MM.1S (cell line): ENCODE measurements around the gene EFCAB12.
"Not testable (repeated sequence)": the region's sequence is repeated elsewhere in the genome, so short reads cannot be mapped to it uniquely, and the experiment has no call there.

Source experiments
- DNase-seq: peaks from one replicate; pipeline ENCODE4 v3.0.0-alpha.2; 2015
- H2AFZ ChIP-seq: fragments of 300-600 bp; sonication (generic); 2 replicates; pipeline ENCODE4 v1.6.0; 2016; ENCODE audit warnings: antibody characterized with exemption, low read length
- H3F3A ChIP-seq: fragments of 300-600 bp; sonication (generic); 2 replicates; pipeline ENCODE4 v1.6.1; 2016; ENCODE audit warnings: mild to moderate bottlenecking, antibody characterized with exemption, low read length, moderate library complexity, mixed read lengths; ENCODE audit not compliant: insufficient read depth
- H3K27ac ChIP-seq: fragments of 300-600 bp; sonication (generic); 2 replicates; pipeline ENCODE4 v1.5.1; 2016; ENCODE audit warnings: mild to moderate bottlenecking, low read length
- H3K27me3 ChIP-seq: fragments of 300-600 bp; sonication (generic); replicated peaks from 2 replicates; pipeline ENCODE4 v1.6.0; 2016; ENCODE audit warnings: low read length; ENCODE audit not compliant: insufficient read depth
- H3K36me3 ChIP-seq: fragments of 300-600 bp; sonication (generic); replicated peaks from 2 replicates; pipeline ENCODE4 v1.6.1; 2016; ENCODE audit warnings: mild to moderate bottlenecking, low read length, mixed read lengths; ENCODE audit not compliant: insufficient read depth
- H3K4me1 ChIP-seq: fragments of 300-600 bp; sonication (generic); 2 replicates; pipeline ENCODE4 v1.6.1; 2016; ENCODE audit warnings: low read length, mixed read lengths
- H3K4me2 ChIP-seq: fragments of 300-600 bp; sonication (generic); 2 replicates; pipeline ENCODE4 v1.6.0; 2016; ENCODE audit warnings: low read depth, low read length
- H3K4me3 ChIP-seq: fragments of 300-600 bp; sonication (generic); 2 replicates; pipeline ENCODE4 v1.5.1; 2016; ENCODE audit warnings: low read length, mixed read lengths
- H3K79me2 ChIP-seq: fragments of 300-600 bp; sonication (generic); 2 replicates; pipeline ENCODE4 v1.6.1; 2016; ENCODE audit warnings: mixed run types, low read length, mixed read lengths
- H3K9ac ChIP-seq: fragments of 300-600 bp; sonication (generic); 2 replicates; pipeline ENCODE4 v1.6.1; 2016; ENCODE audit warnings: low read length, mixed read lengths
- H3K9me2 ChIP-seq: fragments of 300-600 bp; sonication (generic); replicated peaks from 2 replicates; pipeline ENCODE4 v1.6.1; 2016; ENCODE audit warnings: mild to moderate bottlenecking, low read length, mixed read lengths; ENCODE audit not compliant: insufficient read depth
- H3K9me3 ChIP-seq: fragments of 300-600 bp; sonication (generic); replicated peaks from 2 replicates; pipeline ENCODE4 v1.6.1; 2016; ENCODE audit warnings: mild to moderate bottlenecking, low read length, mixed read lengths; ENCODE audit not compliant: insufficient read depth
- H4K20me1 ChIP-seq: fragments of 300-600 bp; sonication (generic); 2 replicates; pipeline ENCODE4 v1.6.1; 2016; ENCODE audit warnings: mild to moderate bottlenecking, low read length, moderate library complexity, mixed read lengths; ENCODE audit not compliant: insufficient read depth
- EZH2 ChIP-seq: fragments of 300-600 bp; sonication (generic); optimal IDR thresholded peaks from 2 replicates; pipeline ENCODE3; 2017; ENCODE audit warnings: low read depth, mild to moderate bottlenecking, antibody characterized with exemption, low read length, mixed read lengths
- EZH2phosphoT487 ChIP-seq: fragments of 300-600 bp; sonication (generic); IDR thresholded peaks from 2 replicates; pipeline ENCODE4 v1.6.1; 2018; ENCODE audit warnings: antibody characterized with exemption, low read length
- TF ChIP-seq, protein P1 (sequence below): fragments of 300-600 bp; sonication (generic); IDR thresholded peaks from 2 replicates; pipeline ENCODE4 v1.5.1; 2016; ENCODE audit warnings: antibody characterized with exemption, low read length, mixed read lengths

Gene EFCAB12

DNA sequence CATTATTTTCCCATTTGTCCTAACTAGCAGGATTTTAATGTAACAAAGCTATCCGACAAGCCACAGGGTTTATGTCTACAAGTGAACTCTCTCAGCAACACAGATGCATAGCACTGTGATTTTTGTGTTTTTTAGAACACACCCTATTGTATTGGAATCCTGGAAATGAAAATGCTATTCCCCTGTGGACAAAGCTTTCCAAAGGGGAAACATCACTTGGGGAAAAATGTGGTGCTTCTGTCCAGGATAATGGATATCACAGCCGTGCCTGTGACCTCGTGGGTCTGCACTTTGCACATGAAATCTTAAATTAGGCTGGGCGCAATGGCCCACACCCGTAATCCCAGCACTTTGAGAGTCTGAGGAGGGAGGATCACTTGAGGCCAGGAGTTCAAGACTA is 60.6 kb downstream of the EFCAB12 start:
- H3K79me2 ChIP-seq: no peaks in the 10 kb centered on the region
- no peak overlapping the region for H3K9ac ChIP-seq
- no peaks in the 10 kb centered on the region for H3K36me3 ChIP-seq
- H3K4me1 ChIP-seq: peaks cover 8% of the 10 kb centered on the region; the same call in 1 of the 2 replicates
- no peak for DNase-seq
- no peaks in the 10 kb centered on the region for H4K20me1 ChIP-seq
- H3K27ac ChIP-seq: no peak overlapping the region
- no peak overlapping the region for H3K4me3 ChIP-seq
- no peak overlapping the region for H2AFZ ChIP-seq
- TF ChIP-seq EZH2 (no peak), EZH2phosphoT487 (no peak)
- TF ChIP-seq, protein P1, sequence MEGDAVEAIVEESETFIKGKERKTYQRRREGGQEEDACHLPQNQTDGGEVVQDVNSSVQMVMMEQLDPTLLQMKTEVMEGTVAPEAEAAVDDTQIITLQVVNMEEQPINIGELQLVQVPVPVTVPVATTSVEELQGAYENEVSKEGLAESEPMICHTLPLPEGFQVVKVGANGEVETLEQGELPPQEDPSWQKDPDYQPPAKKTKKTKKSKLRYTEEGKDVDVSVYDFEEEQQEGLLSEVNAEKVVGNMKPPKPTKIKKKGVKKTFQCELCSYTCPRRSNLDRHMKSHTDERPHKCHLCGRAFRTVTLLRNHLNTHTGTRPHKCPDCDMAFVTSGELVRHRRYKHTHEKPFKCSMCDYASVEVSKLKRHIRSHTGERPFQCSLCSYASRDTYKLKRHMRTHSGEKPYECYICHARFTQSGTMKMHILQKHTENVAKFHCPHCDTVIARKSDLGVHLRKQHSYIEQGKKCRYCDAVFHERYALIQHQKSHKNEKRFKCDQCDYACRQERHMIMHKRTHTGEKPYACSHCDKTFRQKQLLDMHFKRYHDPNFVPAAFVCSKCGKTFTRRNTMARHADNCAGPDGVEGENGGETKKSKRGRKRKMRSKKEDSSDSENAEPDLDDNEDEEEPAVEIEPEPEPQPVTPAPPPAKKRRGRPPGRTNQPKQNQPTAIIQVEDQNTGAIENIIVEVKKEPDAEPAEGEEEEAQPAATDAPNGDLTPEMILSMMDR: no peak
- no peak overlapping the region for H3K4me2 ChIP-seq
- no peaks in the 10 kb centered on the region for H3K27me3 ChIP-seq
- H3K9me3 ChIP-seq: no peaks in the 10 kb centered on the region
- no peaks in the 10 kb centered on the region for H3K9me2 ChIP-seq
- no peaks in the 10 kb centered on the region for H3F3A ChIP-seq

DNA sequence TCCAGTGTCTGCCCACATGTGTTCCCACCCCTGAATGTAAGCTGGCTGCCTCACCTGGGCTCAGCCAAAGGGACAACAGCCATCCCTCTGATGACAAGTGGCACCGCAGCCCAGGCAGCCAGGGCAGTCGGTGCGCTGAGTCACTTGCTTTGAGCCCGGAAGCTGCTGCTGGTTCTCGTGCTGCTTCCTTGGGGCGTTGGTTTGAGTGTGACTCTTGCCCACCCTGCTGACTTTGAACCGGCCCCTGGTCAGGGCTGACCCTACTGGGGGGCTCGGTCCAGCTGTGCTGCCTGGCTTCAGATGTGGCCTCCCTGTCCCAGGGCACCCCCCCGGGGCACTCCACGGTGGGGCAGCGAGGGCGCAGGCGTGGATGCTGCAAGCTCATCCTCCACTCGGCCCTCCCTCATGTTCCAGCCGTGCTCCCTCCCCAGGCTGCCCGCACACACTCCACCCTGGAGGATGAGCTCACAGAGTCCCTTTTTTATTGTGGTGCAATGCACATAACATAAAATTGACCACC is 62.1 kb downstream of the EFCAB12 start:
- Histone ChIP-seq H3K79me2 (no peaks in the 10 kb centered on the region), H3K36me3 (no peaks in the 10 kb centered on the region), H3K9me3 (no peaks in the 10 kb centered on the region), H3F3A (no peaks in the 10 kb centered on the region), H3K27me3 (no peaks in the 10 kb centered on the region), H2AFZ (no peak overlapping the region), H3K9me2 (no peaks in the 10 kb centered on the region), H3K4me3 (no peak overlapping the region), H4K20me1 (no peaks in the 10 kb centered on the region), H3K27ac (no peak overlapping the region), H3K4me1 (peaks cover 8% of the 10 kb centered on the region; the same call in 1 of the 2 replicates), H3K9ac (no peak overlapping the region), H3K4me2 (no peak overlapping the region)
- TF ChIP-seq EZH2: no peak
- TF ChIP-seq, protein P1: no peak
- TF ChIP-seq EZH2phosphoT487: no peak
- no peak for DNase-seq

DNA sequence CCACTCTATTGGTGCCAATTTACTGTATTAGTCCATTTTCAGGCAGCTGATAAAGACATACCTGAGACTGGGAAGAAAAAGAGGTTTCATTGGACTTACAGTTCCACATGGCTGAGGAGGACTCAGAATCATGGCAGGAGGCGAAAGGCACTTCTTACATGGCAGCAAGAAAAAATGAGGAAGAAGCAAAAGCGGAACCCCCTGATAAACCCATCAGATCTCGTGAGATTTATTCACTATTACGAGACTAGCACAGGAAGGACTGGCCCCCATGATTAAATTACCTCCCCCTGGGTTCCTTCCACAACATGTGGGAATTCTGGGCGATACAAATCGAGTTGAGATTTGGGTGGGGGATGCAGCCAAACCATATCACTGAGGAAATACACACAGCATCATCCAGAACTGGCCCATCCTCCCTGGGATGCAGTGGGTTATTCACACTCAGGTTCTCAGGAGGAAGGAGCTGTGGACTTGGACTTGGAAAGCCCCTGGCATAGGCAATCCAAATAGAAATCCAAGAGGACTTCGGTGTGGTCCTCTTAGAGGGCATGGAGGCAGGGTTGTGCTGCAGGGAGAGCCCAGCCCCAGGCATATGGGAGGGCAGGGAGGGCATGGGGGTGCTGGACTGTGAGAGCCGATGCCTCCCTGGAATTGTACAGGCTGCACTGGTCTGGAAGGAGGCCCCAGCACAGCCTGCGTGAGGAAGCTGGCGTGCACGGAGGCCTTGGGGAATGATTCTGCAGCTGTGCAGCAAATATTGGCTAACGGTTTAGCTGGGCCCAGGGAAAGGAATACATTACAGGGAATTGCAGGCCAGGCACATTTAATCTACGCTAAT is 62.9 kb downstream of the EFCAB12 start:
- Histone ChIP-seq H3K4me2 (no peak overlapping the region), H3K9ac (no peak overlapping the region), H3K36me3 (no peaks in the 10 kb centered on the region), H3K9me2 (no peaks in the 10 kb centered on the region), H3K27ac (no peak overlapping the region), H3F3A (no peaks in the 10 kb centered on the region), H3K27me3 (no peaks in the 10 kb centered on the region), H3K9me3 (no peaks in the 10 kb centered on the region), H3K79me2 (no peaks in the 10 kb centered on the region), H4K20me1 (no peaks in the 10 kb centered on the region), H2AFZ (no peak overlapping the region), H3K4me3 (no peak overlapping the region), H3K4me1 (peaks cover 8% of the 10 kb centered on the region; the same call in 1 of the 2 replicates)
- no peak for DNase-seq
- TF ChIP-seq EZH2phosphoT487 (no peak), EZH2 (no peak)
- TF ChIP-seq, protein P1: no peak

DNA sequence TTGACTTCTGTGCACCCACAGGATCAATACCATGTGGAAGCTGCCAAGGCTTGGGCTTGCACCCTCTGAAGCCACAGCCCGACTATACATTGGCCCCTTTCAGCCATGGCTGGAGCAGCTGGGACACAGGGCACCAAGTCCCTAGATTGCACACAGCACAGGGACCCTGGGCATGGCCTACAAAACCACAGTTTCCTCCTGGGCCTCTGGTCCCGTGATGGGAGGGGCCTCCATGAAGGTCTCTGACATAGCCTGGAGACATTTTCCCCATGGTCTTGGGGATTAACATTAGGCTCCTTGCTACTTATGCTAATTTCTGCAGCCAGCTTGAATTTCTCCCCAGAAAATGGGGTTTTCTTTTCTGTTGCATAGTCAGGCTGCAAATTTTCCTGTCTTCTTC is 63.6 kb downstream of the EFCAB12 start:
- not testable (repeated sequence) for H4K20me1 ChIP-seq, H3F3A ChIP-seq, H3K27ac ChIP-seq, H3K4me1 ChIP-seq, H3K4me2 ChIP-seq, H2AFZ ChIP-seq, H3K27me3 ChIP-seq, H3K79me2 ChIP-seq, H3K4me3 ChIP-seq, H3K36me3 ChIP-seq, H3K9me2 ChIP-seq, H3K9me3 ChIP-seq, H3K9ac ChIP-seq
- peak; percentile 32 for DNase-seq

DNA sequence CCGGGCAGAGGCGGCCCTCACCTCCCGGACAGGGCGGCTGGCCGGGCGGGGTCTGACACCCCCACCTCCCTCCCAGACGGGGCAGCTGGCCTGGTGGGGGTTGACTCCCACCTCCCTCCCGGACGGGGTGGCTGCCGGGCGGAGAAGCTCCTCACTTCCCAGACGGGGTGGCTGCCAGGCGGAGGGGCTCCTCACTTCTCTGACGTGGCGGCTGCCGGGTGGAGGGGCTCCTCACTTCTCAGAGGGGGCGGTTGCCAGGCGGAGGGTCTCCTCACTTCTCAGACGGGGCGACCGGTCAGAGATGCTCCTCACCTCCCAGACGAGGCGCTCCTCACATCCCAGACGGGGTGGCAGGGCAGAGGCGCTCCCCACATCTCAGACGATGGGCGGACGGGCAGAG is 65.1 kb downstream of the EFCAB12 start:
- not testable (repeated sequence) for H3K27me3 ChIP-seq, H3K36me3 ChIP-seq, H3K9ac ChIP-seq, H3K79me2 ChIP-seq, H3K9me3 ChIP-seq, H3K4me2 ChIP-seq, H3K27ac ChIP-seq, H3K4me3 ChIP-seq, H3K9me2 ChIP-seq, DNase-seq, H3K4me1 ChIP-seq, H2AFZ ChIP-seq, H4K20me1 ChIP-seq, H3F3A ChIP-seq
